Neural cell (in vitro differentiated cells): ENCODE results near the gene MED22.

ENCODE experiments used
- CTCF ChIP-seq: fragments of 450-650 bp; IDR thresholded peaks from 2 replicates; pipeline ENCODE4 v1.5.1; 2014; ENCODE audit warnings: antibody characterized with exemption, mild to moderate bottlenecking, moderate library complexity; ENCODE audit not compliant: poor library complexity, severe bottlenecking
- EP300 ChIP-seq: fragments of 450-650 bp; conservative IDR thresholded peaks from 2 replicates; pipeline ENCODE4 v1.6.1; 2014; ENCODE audit warnings: antibody characterized with exemption, mild to moderate bottlenecking, moderate library complexity; ENCODE audit not compliant: poor library complexity, severe bottlenecking
- EZH2 ChIP-seq: fragments of 200-600, 300-800 bp; shearing (Covaris generic), sonication (generic); IDR thresholded peaks from 2 replicates; pipeline ENCODE4 v1.6.1; 2014; ENCODE audit warnings: antibody characterized with exemption, low read length, borderline replicate concordance, mild to moderate bottlenecking; ENCODE audit not compliant: insufficient read depth, poor library complexity, severe bottlenecking
- POLR2AphosphoS5 ChIP-seq: IDR thresholded peaks from 2 replicates; pipeline ENCODE4 v1.6.1; 2012

- TF ChIP-seq POLR2AphosphoS5 = no peak
- no peak for TF ChIP-seq CTCF
- no peak for TF ChIP-seq EP300
- no peak for TF ChIP-seq EZH2
These were observed 19.8 kb upstream of the MED22 start for GRCh38 chr9:133367778-133368177.
